ENCODE results near the gene HBA1. TPM values are rescaled to one million over a fixed set of nuclear protein-coding genes. Genes with fewer than 3 reads are reported as not detected.
"Not testable (repeated sequence)": the region's sequence is repeated elsewhere in the genome, so short reads cannot be mapped to it uniquely, and the experiment has no call there.

HBA1 gene
- total RNA-seq, 1 donor from 2014 or later: not detected

GRCh38 chr16:173928-174769 is 2.3 kb upstream of the HBA1 start:
- intact Hi-C loops (cut with micrococcal nuclease): not testable (repeated sequence)

- intact Hi-C loops (cut with micrococcal nuclease): no loop called here
These were observed 1.2 kb upstream of the HBA1 start for GRCh38 chr16:175011-175949.

GRCh38 chr16:176006-176405 is 474 bp upstream of the HBA1 start:
- intact Hi-C loops (cut with micrococcal nuclease): not testable (repeated sequence)

- intact Hi-C loops (cut with micrococcal nuclease): no loop called here
These were observed 928 bp downstream of the HBA1 start for GRCh38 chr16:177394-177822.

- intact Hi-C loops (cut with micrococcal nuclease): no loop called here
These were observed 1.6 kb downstream of the HBA1 start for GRCh38 chr16:177981-178667.

GRCh38 chr16:178668-179015 is 2.2 kb downstream of the HBA1 start:
- intact Hi-C loops (cut with micrococcal nuclease): no loop called here

- intact Hi-C loops (cut with micrococcal nuclease): loop anchor here (5.0 kb wide), 1 partner anchor 42 kb away; the partner anchor contains the start of gene NPRL3
These were observed 3.0 kb downstream of the HBA1 start for GRCh38 chr16:179211-180092.

- intact Hi-C loops (cut with micrococcal nuclease): loop anchor here (5.0 kb wide), 1 partner anchor 43 kb away; the partner anchor contains the start of gene NPRL3
These were observed 3.7 kb downstream of the HBA1 start, which contains the start of gene HBQ1 for GRCh38 chr16:180101-180675. HBQ1 (plus strand) TSS chr16:180459; CDS start chr16:180487, 28 bp downstream.

GRCh38 chr16:180681-181564 is 4.4 kb downstream of the HBA1 start:
- intact Hi-C loops (cut with micrococcal nuclease): loop anchor here (1.0 to 5.0 kb wide), 5 partner anchors 44 to 181 kb away; partner anchors contain the start of gene NPRL3

- intact Hi-C loops (cut with micrococcal nuclease): loop anchor here (1.0 to 5.0 kb wide), 5 partner anchors 44 to 181 kb away; partner anchors contain the start of gene NPRL3
These were observed 5.1 kb downstream of the HBA1 start for GRCh38 chr16:181565-182021.

GRCh38 chr16:183005-183404 is 6.5 kb downstream of the HBA1 start:
- intact Hi-C loops (cut with micrococcal nuclease): loop anchor here (5.0 kb wide), 1 partner anchor 46 kb away; the partner anchor contains the start of gene NPRL3

- intact Hi-C loops (cut with micrococcal nuclease): no loop called here
These were observed 8.7 kb downstream of the HBA1 start for GRCh38 chr16:185213-185612.

GRCh38 chr16:185691-186090 is 9.2 kb downstream of the HBA1 start:
- intact Hi-C loops (cut with micrococcal nuclease): no loop called here

GRCh38 chr16:187330-187729 is 10.8 kb downstream of the HBA1 start:
- intact Hi-C loops (cut with micrococcal nuclease): no loop called here

GRCh38 chr16:188674-189073 is 12.2 kb downstream of the HBA1 start:
- intact Hi-C loops (cut with micrococcal nuclease): no loop called here

GRCh38 chr16:189604-190186 is 13.2 kb downstream of the HBA1 start:
- intact Hi-C loops (cut with micrococcal nuclease): no loop called here

- intact Hi-C loops (cut with micrococcal nuclease): no loop called here
These were observed 15.4 kb downstream of the HBA1 start for GRCh38 chr16:191831-192230.

GRCh38 chr16:192686-193085 is 16.2 kb downstream of the HBA1 start:
- intact Hi-C loops (cut with micrococcal nuclease): no loop called here

Data from T-helper 1 cell treated with Interleukin-12 subunit alpha and Interleukin-12 subunit beta and Interleukin-4 antibody, amounts not matched to agents 30 ng/mL and 1 ng/mL, for 36 hours (primary cell).